GM19395 (cell line): ENCODE results near the gene HCN2.
"Not testable (repeated sequence)": the region's sequence is repeated elsewhere in the genome, so short reads cannot be mapped to it uniquely, and the experiment has no call there.

ENCODE experiments used
- ATAC-seq: cut with Tn5 transposase; IDR thresholded peaks from one replicate; pipeline ENCODE4 v1.9.1; 2021; ENCODE audit warnings: mild to moderate bottlenecking, moderate library complexity; ENCODE audit not compliant: unreplicated experiment

HCN2 gene

GRCh38 chr19:584240-585001 is 5.3 kb upstream of the HCN2 start:
- no peak for ATAC-seq

- ATAC-seq, result not testable (repeated sequence)
Observed at GRCh38 chr19:585146-585545, 4.5 kb upstream of the HCN2 start.

- ATAC-seq, result no peak
Observed at GRCh38 chr19:585551-586110, 4.0 kb upstream of the HCN2 start.

GRCh38 chr19:588093-588740 is 1.5 kb upstream of the HCN2 start:
- no peak for ATAC-seq

GRCh38 chr19:588741-589692 is 664 bp upstream of the HCN2 start:
- ATAC-seq, result no peak

GRCh38 chr19:590396-590745 is 690 bp downstream of the HCN2 start:
- no peak for ATAC-seq

- ATAC-seq, result no peak
Observed at GRCh38 chr19:590750-591098, 1.0 kb downstream of the HCN2 start.

- no peak for ATAC-seq
Observed at GRCh38 chr19:591099-591958, 1.6 kb downstream of the HCN2 start.

- no peak for ATAC-seq
Observed at GRCh38 chr19:592101-592500, 2.4 kb downstream of the HCN2 start.

GRCh38 chr19:593055-593454 is 3.4 kb downstream of the HCN2 start:
- no peak for ATAC-seq

GRCh38 chr19:593505-593904 is 3.8 kb downstream of the HCN2 start:
- ATAC-seq, result no peak

- no peak for ATAC-seq
Observed at GRCh38 chr19:594265-594870, 4.7 kb downstream of the HCN2 start.

- no peak for ATAC-seq
Observed at GRCh38 chr19:595326-596262, 5.9 kb downstream of the HCN2 start.

- no peak for ATAC-seq
Observed at GRCh38 chr19:596263-596655, 6.6 kb downstream of the HCN2 start.

GRCh38 chr19:597406-598315 is 8.0 kb downstream of the HCN2 start:
- ATAC-seq, result no peak

- ATAC-seq, result no peak
Observed at GRCh38 chr19:601310-601709, 11.6 kb downstream of the HCN2 start.

GRCh38 chr19:601790-602189 is 12.1 kb downstream of the HCN2 start:
- no peak for ATAC-seq
